Stimulated activated CD4-positive, alpha-beta T cell treated with anti-CD3 and anti-CD28 coated beads, Interleukin-12 subunit alpha, Interleukin-12 subunit beta, amount 100 ng/mL, for 48 hours (primary cell): Measurements from ENCODE around the gene SLC9A1.

ENCODE experiments used
- DNase-seq, 3 donors: peaks; one replicate each; pipeline ENCODE4 v3.0.0-alpha.2; 2020; ENCODE audit warnings: low read depth in 2 of 3, low spot score in 1 of 3

The SLC9A1 gene

DNA sequence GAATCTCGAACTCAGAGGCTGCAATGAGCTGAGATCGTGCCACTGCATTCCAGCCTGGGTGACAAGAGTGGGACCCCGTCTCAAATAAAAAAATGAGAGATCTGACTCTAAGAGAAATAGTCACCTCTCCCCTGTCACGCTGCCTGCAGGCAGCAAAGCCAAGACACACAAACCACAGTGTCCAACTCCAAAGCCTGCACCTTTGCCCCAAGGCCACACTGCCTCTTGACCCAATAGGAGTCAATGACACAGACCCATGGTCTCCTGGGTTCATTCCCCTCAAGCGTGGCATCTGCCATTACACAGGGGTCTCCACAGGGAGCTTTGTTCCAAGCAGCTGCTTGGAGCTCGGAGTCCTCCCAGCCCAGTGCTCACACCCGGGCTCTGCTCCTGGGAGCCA is 46.3 kb downstream of the SLC9A1 start:
- no peak for DNase-seq

DNA sequence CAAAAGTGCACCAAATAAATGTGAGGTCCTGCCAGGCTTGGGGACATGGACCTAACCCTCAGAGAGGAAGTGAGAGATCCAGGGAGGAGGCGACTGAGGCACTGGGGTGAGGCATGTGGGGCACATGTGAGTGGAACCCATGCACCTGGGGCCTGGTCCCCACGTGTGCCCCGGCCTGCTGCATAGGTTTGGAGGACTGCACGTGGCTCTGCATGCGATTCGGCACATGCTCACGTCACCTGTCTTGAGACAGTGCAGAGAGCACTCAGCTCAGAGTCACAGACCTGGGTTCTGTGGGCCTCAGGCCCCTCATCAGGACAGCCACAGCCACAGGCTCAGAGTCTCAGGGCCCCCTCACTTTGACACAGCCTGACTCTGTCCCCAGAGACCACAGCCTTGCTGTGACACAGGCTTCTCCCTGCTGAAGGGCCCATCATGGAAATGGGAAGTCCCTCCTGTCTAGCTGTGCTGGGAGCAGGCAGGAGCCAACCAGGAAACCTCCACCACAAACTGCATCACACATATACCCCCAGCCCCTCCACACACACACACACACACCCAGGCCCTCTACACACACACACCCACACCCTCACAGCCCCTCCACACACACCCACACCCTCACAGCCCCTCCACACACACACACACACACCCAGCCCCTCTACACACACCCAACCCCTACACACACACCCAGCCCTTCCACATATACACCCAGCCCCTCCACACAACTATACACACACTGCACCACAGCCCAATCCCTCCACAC is 48.2 kb downstream of the SLC9A1 start:
- DNase-seq: no peak

DNA sequence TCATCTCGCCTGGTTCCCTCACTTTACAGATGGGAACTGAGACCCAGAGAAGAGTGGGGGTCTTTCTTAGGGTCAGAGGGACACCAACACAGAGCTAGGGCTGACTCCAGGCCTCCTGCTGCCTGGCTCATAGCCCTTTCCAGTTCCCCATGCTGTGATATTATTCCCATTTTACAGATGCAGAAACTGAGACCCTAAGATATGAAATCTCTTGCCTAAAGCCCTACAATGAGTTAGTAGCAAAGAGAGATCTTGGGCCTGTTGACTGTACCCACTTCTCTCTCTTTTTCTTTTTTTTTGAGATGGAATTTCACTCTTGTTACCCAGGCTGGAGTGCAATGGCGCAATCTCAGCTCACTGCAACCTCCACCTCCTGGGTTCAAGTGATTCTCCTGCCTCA is 49.9 kb downstream of the SLC9A1 start:
- DNase-seq: no peak

DNA sequence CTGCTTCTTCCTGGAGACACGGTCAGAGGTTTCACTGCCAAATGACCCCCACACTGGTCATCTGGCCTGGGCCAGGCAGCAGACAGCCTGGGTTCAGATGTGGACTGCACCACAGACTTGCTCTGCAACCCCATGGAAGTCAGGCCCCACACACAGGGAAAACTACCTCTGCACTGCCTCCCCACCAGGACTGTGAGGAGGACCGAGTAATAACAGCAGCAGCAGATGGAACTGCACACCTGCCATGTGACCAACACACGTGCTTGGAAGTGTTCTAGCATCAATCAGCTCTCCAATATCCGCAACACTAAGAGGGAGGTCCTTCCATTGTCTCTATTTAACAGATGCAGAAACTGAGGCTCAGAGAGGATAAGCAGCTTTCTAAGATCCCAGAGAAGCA is 51.4 kb downstream of the SLC9A1 start:
- DNase-seq: no peak

DNA sequence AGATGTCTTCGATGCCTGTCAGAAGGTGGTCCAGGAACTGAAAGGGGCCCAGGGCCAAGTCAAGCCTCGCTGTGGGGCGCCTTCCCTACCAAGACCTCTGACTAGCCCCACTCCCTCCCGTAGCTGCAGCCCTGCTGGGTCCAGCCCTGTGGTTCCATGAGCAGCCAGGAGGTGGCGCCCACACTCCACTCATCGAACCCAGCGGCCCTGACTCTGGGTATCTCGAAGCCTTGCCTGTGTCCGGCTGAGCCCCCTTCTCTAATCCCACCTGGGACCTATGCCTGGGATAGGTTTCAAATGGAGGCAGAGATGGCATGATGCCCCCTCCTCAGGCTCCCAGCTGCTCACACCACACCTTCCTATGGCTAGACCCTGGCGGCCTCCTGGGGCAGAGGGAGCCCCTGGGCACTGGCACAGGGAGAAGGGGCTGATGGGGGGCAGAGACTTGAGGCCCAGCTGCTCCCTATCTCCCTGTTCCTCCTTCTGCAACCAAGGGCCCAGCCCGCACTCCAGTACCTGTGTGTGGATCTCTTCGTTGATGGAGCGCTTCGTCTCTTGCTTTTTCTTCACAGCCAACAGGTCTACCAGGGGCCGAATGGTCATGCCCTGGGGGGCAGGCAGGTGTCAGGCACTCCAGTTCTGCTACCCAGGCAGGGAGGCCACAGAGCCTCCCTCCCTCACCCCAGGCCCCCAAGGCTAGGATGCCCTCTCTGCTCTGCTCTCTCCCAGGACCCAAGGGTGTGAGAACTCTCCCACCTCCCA is 52.0 kb downstream of the SLC9A1 start:
- peak; percentile 69 to 89 (median 73) for DNase-seq

DNA sequence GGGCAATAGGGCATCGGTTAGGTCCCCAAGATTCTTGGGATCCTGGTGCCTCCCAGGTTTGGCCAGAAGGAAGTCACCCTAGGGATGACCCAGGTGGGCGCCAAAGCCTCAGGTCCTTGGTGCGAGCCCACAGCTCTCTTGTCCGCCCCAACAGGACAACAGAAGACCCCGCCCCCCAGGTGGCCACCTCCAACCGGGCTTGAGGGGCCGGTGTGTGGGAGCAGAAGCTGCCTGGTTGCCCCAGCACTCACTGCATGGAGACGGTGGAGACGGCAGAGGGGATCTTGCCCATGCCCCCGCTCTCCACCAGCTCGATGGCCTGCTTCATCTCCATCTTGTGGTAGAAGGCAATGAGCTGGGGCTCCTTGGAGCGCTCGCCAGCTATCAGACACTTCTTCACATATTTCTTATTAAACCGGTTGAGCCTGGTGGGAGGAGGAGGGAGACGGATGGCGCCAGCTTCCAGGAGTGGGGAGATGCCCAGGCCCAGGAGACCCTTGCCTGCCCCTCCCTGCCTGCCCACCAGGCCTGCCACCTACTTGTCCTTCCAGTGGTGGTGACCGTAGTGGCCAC is 52.7 kb downstream of the SLC9A1 start:
- DNase-seq: no peak

DNA sequence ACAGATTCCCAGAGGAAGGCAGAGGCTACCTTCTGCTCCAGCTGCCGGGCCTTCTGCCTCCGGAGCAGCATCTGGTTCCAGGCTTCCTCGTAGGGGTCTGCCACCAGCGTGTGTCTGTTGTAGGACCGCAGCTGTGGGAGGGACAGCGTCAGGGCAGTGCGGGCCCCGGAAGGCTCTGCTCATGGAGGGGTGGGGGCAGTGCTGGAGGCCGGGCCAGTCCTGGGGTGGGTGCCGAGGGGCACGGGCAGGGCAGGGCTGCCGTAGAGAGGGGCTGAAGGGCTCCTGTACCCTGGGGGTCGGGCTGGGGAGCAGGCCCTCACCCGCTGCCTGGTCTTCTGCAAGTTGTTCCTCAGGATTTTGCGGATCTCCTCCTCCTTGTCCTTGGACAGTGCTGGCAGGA is 53.2 kb downstream of the SLC9A1 start:
- no peak for DNase-seq

DNA sequence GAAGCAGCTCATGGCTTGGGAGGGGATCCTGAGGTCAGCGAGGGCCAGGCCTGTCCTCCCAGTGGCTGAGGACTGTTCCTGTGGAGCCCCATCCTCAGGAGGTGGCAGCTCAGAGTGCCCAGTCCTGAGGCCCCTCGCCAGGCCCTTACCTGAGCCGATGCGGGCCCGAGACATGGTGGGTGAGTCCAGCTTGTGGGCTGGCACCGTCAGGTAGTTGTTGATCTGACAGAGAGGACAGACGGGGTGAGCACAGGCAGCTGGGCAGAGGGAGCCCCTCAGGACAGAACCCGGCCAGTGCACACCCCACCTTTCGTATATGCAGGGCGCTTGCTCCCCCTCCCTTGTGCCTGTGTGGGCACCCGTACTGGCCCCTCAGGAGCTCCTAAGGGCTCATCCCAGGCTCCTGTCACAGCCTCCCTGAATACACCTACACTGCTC is 53.9 kb downstream of the SLC9A1 start:
- DNase-seq: no peak

DNA sequence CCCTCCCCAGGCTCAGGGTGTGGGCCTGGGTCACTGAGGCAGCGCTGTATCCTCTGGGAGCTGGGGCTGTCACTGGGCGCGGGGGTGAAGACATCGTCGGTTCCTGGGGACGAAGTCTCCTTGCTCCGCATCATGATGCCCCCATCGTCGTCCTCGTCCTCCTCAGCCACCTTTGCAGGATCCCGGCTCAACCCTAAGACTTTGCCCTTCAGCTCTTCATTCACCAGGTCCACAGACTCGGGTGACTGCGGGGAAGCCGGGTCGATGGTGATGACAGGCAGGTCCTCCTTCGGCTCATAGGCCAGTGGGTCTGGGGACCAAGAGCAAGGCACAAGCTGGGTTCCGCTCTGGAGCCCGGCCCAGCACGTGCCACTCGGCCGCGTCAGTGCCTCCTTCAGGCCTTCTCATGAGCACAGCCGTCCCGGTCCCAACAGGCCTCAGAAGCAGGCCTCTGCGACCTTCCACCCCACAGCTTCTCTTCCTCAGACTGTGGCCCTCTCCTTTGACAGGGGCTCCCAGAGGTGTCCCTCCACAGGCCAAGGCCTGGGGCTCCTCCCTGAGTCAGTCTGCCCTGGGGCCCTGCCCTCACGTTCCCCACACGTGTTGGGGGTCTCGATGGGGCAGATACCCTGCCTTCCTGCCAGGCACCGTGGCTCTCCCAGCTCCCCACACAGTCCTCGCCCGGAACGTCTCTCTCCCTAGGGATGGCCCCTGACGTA is 54.4 kb downstream of the SLC9A1 start:
- no peak for DNase-seq

DNA sequence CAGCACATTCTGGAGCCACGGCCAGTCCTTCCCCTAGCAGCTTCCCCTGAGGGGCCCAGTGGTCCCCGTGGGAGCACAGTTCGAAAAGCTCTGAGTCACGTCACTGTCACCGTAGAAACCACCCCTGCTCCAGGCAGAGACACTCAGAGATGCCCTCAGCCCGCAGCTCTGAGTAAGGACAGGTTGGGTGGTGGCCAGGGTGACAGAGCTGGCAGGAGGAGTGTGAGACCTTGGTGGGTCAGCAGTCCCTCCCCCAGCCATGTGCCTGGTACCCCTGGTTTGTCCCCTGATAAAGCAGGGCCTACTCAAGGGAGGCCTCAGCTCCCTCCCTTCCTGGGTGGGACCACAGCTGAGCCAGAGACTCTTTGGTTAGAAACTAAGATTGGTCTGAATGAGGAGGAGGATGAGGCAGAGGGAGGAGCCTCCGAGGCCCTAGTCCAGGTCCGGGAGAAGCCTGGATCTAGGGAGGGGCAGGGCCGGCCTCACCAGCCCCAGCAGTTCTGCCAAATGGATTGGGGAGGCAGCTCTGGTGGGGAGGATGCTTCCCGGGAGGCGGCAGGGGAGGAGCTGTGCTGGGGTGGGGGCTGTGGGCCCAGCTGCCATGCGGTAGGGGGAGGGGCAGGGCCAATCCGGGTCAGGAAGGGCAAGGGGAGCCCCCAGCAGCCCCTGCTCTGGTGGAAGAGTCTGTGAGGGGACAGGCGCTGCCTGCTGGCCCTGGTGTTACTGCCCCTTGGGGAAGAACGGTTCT is 55.2 kb downstream of the SLC9A1 start:
- DNase-seq: peak in 1 of 3 donors; percentile 22

DNA sequence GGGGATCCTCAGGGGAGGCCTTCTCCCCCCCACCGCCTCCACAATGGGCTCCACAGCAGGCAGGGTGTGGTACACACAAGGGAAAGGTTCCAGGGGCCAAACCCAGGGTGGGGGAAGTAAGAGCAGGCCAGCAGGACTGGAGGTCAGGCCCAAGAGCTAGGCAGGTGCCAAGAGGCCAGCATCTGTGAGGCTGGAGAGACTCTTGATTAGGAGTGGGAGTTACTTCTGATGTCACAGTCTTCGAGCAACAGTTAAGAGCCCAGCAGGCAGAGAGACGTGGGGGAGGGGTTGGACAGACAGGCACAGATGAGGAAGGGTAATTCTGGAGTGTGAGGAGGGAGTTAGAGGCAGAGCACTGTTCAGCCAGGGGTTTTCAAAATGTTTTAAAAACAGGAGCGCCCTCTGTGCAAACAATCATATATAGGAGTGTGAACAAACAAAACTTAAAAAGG is 55.8 kb downstream of the SLC9A1 start:
- no peak for DNase-seq

DNA sequence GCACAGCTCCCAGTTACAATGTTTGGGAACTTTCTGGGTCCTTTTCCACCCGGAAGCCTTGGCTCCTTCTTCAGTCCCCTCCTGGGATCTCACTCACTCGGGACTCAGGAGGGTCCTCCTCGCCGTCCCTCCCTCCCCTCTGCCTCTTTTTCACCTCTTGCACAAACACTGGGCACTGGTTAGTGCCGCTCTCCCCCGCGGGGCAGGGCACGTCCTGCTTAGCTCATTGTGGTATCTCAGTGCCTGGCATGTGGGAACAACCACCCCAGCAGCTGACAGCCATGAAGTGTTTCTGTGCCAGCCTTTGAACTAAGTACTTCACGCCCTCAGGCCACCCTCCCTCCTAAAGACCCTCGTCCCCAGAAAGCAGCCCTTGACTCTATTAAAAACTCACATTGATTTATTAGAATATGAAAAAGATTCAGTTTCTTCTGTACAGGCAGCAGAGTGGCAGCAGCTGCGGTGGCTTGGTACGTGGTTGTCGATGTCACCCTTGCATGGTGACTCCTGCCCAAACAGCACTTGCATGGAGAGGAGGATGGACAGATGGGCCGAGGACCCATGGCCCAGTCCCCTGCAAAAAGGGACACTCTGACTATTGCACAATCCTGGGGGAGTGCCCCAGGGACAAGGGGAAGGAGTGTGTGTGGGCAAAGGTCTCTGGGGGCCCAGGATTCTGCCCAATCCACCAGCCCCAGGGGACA is 56.3 kb downstream of the SLC9A1 start:
- DNase-seq: no peak

DNA sequence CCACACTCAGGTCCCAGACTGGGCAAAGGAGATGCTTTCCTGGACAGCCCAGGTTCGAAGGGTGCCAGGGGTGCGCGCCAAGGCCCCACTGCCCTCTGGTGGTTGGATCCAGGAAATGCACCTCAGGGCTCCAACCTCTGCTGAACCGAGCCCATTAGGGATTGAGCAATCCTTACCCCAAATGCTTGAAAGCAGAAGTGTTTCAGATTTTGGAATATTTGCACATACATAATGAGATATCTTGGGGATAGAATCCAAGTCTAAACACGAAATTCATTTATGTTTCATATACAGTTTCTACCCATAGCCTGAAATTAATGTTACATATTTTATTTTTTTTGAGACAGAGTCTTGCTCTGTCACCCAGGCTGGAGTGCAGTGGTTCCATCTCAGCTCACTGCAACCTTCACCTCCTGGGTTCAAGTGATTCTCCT is 57.4 kb downstream of the SLC9A1 start:
- DNase-seq: peak; percentile 62 to 81 (median 63)

DNA sequence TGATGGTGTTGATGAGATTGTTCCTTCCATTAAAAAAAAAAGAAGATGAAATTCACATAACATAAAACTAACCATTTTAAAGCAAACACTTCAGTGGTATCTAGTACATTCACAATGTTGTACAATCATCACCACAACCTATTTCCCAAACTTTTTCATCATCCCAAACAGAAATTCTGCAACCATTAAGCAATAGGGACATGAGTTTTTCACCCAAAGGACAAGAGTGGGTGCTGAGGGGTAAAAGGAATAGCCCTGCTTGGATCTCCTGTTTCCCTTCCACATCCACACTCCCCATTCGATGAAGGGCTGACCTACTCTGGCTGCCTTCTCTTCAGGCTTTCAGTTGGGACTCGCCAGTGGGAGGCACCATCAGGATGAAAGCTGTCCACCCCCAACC is 59.3 kb downstream of the SLC9A1 start:
- DNase-seq: no peak

DNA sequence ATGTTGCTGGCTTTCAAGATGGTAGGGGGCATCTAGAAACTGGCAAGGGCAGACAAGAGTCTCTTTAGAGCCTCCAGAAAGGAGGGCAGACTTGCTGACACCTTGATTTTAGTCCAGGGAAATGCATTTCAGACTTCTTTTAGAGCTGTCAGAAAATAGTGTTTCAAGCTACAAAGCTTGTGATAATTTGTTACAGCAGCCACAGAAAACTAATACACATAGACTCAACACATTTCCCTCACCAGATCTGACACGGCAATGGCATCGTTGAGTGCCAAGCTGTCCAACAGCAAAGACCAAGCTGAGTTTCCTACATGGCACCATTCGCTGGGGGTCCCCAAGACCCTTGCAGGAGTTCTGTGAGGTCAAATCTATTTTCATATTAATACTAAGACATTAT is 62.0 kb downstream of the SLC9A1 start:
- DNase-seq: no peak

DNA sequence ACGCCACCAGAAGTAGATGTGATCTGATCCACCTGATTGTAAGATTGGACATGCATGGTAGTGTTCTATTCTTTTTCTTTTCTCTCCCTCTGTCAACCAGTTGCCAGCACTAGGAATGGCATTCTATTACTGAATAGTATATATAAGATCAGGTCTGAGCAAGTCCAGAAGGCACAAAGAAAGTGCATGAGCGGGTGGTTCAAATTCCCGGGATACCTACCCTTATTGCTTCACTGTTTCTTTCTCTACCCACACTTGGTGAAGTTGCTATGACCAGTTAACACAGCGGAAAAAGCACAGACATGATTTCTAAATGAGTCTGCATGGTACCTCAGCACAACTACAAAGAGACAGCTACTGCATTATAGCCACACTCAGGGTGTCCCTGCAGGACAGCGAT is 64.0 kb downstream of the SLC9A1 start:
- no peak for DNase-seq

DNA sequence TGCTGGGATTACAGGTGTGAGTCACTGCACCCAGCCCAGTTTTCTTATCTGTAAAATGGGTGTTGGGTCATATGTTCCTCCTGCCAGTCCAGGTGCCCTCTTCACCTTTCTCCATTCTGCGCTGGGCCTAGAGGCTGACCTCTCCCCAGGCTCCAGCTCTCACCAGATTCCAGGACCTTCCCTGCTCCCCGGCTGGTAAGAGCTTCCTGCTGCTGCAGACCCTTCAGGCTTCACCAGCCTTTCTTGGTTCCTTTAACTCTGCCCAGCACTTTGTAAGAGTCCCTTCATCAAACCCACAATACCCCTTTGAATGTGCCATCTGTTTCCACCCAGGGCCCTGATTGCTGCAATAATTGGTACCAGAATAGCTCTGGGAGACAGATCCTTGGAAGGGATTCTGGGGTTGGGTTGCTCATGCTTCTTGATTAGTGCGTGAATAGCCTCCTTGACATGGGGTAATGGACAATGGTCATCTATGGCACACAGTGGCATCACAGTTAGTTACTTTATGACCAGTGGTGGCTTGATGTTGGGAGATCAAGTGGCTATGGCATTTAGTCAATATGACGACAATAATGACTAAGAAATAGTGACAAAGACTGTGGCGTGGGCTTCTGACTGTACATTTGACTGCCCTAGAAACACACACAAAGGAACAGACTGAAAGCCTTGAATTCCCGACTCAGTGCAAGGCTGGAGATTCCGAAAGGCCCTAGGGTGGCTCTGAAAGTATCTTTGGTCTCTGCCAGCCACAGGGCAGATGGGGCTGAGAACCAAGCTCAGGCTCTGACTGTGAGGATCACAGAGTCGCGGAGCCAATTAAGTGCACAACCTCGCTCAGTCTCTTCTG is 67.3 kb downstream of the SLC9A1 start:
- no peak for DNase-seq

DNA sequence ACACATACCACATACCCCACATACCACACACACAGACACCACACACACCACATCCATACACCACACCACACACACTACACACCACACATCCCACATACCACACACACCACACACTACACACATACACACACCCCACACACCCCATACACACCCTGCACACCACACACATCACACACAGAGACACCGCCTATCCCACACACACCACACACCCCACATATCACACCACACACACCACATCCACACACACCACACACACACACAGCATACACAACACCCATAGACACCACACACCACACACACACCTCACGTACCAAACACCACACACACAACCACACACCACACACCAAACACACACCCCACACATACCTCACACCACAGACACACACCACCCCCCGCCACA is 68.3 kb downstream of the SLC9A1 start:
- no peak for DNase-seq

DNA sequence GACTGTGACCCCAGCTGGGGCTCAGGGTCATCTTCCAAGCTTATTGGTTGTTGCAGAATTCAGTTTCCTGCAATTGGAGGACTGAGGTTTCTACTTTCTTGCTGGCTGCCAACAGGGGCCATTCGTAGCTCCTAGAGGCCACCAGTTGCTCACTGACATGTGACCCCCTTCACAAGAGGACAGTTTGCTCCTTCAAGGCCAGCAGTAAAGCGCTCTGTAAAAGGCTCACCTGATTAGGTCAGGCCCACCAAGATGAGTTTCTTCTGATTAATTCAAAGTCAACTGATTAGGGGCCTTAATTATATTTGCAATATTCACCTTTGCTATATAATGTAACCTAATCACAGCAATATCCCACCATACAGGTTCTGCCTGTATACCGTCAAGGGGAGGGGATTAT is 68.9 kb downstream of the SLC9A1 start:
- no peak for DNase-seq
